Mucosa of descending colon (tissue), 3 donors: ENCODE results near the gene RAB7A. TPM values are rescaled to one million over a fixed set of nuclear protein-coding genes. Genes with fewer than 3 reads are reported as not detected.

Experiments used
- ATAC-seq: fragments of 200-7000 bp; cut with Tn5 transposase; one replicate; pipeline ENCODE4 v1.9.1; 2020; ENCODE audit warnings: mild to moderate bottlenecking, moderate library complexity
- DNase-seq, 3 donors: peaks; one replicate each; pipeline ENCODE4 v3.0.0-alpha.2; 2020
- H3K36me3 ChIP-seq: fragments of 200-600 bp; one replicate; pipeline ENCODE4 v1.8.0; 2021; ENCODE audit warnings: low read depth, mild to moderate bottlenecking
- H3K4me1 ChIP-seq: fragments of 200-600 bp; one replicate; pipeline ENCODE4 v1.8.0; 2021; ENCODE audit warnings: low read depth, mild to moderate bottlenecking
- H3K4me3 ChIP-seq: fragments of 200-600 bp; one replicate; pipeline ENCODE4 v1.8.0; 2021; ENCODE audit warnings: mild to moderate bottlenecking
- H3K9me3 ChIP-seq: fragments of 200-600 bp; one replicate; pipeline ENCODE4 v1.8.0; 2021; ENCODE audit warnings: mild to moderate bottlenecking
- intact Hi-C, 2 donors: fragments of 100-400 bp; cut with DNase I in 1 of 2; cut with micrococcal nuclease in 1 of 2; formaldehyde crosslinking; loops; one replicate each; pipeline versions ENCODE4 v1.11.0 to v1.11.1; 2022; cut with DNase I, micrococcal nuclease
- total RNA-seq, 3 donors: library from RNA; stranded (reverse); fragmentation: NEBNext Ultra II Directional in 2 of 3; extraction: Animal tissue kit (Norgen Biotek cat#: 25700) in 2 of 3; gene quantifications; one replicate each; pipeline versions ENCODE4 v1.2.1 to v1.2.4, GENCODE V29; 2021 to 2023
- TF ChIP-seq, protein P1 (sequence below): fragments of 200-600 bp; IDR thresholded peaks from one replicate; pipeline ENCODE4 v1.8.0; 2022; ENCODE audit warnings: antibody characterized with exemption, mild to moderate bottlenecking
- donor health status: DM: no; HTN: no; CAD: no; lungs with moderate emphysema.
- donor health status: DM: no; HTN: no; CAD: no.
- donor health status: DM: no; HTN: yes; CAD: no.

The RAB7A gene
- total RNA-seq, 3 donors from 2014 or later: 237 to 302 (median 265) TPM

DNA sequence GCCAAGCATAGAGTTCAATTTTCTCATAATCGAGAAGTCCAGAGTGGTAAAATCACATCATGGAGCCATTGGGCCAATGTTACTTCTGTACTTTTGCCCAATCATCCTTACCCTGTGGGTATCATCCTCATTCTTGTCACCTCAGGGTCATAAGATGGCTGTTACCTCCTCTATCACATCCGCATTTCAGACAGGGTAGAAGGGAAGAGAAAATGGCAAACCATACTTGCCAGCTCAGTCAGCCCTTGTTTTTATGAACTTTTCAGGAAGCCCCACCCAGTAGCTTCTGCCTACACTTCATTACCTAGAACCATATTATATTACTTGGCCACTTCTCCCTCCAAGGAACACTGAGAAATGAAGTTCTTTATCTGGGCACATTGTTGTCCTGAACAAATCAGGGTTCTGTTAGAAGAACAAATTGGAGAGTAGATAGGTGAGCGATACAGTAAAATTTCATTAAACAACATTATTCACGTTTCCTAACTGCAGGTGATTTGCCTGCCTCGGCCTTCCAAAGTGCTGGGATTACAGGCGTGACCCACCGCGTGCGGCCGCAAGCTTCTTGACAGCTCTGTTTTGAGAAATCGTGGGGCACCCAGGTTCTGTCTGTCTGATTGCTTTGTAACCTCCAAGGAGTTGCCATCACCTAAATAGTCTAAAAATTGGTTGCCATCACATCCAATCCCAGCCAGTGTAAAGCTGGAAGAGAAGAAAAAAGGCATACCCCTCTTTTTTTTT, 40.8 kb upstream of the RAB7A start:
- no peak overlapping the region for H3K4me3 ChIP-seq
- intact Hi-C loops: no loop called here
- no peaks in the 10 kb centered on the region for H3K9me3 ChIP-seq
- ATAC-seq (no peak), DNase-seq (no peak)
- H3K36me3 ChIP-seq: peaks cover 6% of the 10 kb centered on the region
- TF ChIP-seq, protein P1, sequence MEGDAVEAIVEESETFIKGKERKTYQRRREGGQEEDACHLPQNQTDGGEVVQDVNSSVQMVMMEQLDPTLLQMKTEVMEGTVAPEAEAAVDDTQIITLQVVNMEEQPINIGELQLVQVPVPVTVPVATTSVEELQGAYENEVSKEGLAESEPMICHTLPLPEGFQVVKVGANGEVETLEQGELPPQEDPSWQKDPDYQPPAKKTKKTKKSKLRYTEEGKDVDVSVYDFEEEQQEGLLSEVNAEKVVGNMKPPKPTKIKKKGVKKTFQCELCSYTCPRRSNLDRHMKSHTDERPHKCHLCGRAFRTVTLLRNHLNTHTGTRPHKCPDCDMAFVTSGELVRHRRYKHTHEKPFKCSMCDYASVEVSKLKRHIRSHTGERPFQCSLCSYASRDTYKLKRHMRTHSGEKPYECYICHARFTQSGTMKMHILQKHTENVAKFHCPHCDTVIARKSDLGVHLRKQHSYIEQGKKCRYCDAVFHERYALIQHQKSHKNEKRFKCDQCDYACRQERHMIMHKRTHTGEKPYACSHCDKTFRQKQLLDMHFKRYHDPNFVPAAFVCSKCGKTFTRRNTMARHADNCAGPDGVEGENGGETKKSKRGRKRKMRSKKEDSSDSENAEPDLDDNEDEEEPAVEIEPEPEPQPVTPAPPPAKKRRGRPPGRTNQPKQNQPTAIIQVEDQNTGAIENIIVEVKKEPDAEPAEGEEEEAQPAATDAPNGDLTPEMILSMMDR: no peak
- no peaks in the 10 kb centered on the region for H3K4me1 ChIP-seq

DNA sequence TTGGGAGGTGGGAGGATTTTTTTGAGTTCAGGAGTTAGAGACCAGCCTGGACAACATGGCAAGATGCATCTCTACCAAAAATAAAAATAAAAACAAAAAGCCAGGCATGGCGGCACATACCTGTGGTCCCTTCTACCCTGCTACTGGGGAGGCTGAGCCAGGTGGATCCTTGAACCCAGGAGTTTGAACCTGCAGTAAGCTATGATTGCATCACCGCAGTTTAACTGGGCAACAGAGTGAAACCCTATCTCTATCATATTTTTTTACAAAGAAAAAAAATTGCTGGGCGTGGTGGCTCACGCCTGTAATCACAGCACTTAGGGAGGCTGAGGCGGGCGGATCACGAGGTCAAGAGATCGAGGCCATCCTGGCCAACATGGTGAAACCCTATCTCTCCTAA, 39.5 kb upstream of the RAB7A start:
- Histone ChIP-seq H3K4me1 (no peaks in the 10 kb centered on the region), H3K9me3 (no peaks in the 10 kb centered on the region), H3K4me3 (no peak overlapping the region), H3K36me3 (no peaks in the 10 kb centered on the region)
- TF ChIP-seq, protein P1: no peak
- intact Hi-C loops: no loop called here
- peak in 1 of 3 donors; percentile 34 for DNase-seq
- peak; percentile 10 for ATAC-seq

DNA sequence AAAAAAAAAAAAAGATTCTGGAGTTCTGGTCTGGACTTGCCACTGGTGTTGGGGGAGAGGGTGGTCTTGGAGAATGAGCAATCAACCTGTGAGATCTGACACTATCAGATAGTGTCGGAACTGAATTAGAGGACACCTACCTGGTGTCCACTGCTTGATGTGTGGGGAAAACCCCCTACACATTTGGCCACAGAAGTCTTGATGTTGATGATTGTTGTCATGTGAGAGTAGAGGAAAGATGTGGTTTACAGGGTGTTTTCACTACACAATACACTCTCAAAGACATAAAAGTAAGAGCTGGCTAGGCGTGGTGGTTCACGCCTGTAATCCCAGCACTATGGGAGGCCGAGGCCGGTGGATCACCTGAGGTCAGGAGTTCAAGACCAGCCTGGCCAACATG, 36.9 kb upstream of the RAB7A start:
- TF ChIP-seq, protein P1: no peak
- Histone ChIP-seq H3K9me3 (no peaks in the 10 kb centered on the region), H3K4me1 (no peaks in the 10 kb centered on the region), H3K36me3 (no peaks in the 10 kb centered on the region), H3K4me3 (no peak overlapping the region)
- DNase-seq (no peak), ATAC-seq (no peak)
- intact Hi-C loops: no loop called here

DNA sequence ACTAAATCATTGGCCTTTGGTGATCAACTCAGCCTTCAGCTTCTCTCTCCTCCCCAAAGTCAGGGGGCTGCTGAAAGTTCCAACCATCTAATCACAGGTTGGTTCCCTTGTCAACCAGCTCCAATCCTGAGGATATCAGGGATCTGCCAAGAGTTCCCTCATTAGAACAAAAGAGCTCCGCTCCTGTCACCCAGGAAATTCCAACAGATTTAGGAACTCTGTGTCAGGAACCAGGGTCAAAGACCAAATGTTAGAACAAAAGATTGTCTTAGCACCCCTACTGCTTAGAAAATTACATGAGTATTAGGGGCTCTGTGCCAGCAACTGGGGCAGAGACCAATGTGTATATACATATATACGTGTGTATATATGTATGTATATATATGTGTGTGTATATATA, 32.3 kb upstream of the RAB7A start:
- H3K4me1 ChIP-seq: peaks cover 4% of the 10 kb centered on the region
- no peaks in the 10 kb centered on the region for H3K36me3 ChIP-seq
- ATAC-seq (no peak), DNase-seq (no peak)
- TF ChIP-seq, protein P1: no peak
- intact Hi-C loops: loop anchor here in 1 of 2 donors (2.0 kb wide), 1 partner anchor 33 kb away; no protein-coding TSS in a partner anchor
- no peaks in the 10 kb centered on the region for H3K9me3 ChIP-seq
- no peak overlapping the region for H3K4me3 ChIP-seq

DNA sequence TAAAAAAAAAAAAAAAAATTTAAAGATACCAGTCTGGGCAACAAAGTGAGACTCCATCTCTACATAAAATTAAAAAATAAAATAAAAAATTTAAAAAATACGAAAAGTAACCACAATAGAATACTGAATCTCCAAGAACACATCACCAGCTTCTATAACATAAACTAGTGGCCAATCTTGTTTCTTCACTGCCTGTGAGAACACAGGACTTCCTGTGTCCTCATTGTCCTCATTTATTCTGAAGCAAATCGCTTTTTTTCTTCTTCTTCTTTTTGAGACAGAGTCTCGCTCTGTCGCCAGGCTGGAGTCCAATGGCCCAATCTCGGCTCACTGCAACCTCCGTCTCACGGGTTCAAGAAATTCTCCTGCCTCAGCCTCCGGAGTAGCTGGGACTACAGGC, 28.6 kb upstream of the RAB7A start:
- H3K36me3 ChIP-seq: no peaks in the 10 kb centered on the region
- intact Hi-C loops: no loop called here
- H3K4me1 ChIP-seq: peaks cover 4% of the 10 kb centered on the region
- TF ChIP-seq, protein P1: no peak
- no peak overlapping the region for H3K4me3 ChIP-seq
- DNase-seq: no peak
- ATAC-seq: no peak
- no peaks in the 10 kb centered on the region for H3K9me3 ChIP-seq
